COR-L47 (cell line): ENCODE measurements around the gene UBC.
"Not testable (repeated sequence)": the region's sequence is repeated elsewhere in the genome, so short reads cannot be mapped to it uniquely, and the experiment has no call there.

Experiments
- DNase-seq: peaks from one replicate; lab custom pipeline; 2025; lab: John Stamatoyannopoulos, UW

The UBC gene

GRCh38 chr12:124884587-124885438, 29.6 kb downstream of the UBC start:
- DNase-seq, result no peak

DNA sequence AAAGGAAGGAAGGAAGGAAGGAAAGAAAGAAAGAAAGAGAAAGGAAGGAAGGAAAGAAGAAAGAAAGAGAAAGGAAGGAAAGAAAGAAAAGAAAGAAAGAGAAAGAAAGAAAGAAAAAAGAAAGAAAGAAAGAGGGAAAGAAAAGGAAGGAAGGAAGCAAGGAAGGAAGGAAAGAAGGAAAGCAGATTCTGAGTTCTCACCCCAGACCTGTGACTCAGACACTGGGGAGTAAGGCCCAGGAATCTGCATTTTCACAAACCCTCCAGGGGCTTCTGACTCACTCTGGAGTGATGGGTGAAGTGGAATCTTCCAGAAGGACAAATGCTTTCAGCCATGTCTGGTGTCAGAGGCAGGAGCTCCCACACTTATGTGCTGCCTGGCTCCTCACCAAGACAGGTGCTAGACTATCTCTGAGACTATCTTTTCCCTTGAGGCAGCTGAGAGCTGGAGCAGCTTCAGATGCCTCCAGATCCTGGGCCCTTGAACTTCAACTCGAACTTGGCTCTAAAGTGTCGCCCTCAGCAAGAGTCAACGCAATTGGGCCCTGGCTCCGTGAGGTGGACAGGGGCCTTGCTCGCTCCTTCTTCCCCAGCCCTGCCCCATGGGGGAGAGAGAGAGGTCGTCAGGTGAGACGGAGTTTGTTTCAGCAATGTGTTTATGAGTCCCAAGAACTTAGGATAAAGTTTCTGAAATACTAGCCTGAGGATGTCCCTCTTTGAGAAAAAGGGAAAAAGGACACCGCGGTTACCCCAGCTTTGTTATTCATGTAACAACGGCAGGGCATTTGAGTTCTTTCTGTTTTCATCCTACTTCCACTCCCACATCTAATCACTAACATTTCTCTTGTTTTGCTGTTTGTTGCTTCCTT, 31.0 kb downstream of the UBC start:
- DNase-seq, result no peak

GRCh38 chr12:124881123-124881522, 33.3 kb downstream of the UBC start:
- no peak for DNase-seq

DNA sequence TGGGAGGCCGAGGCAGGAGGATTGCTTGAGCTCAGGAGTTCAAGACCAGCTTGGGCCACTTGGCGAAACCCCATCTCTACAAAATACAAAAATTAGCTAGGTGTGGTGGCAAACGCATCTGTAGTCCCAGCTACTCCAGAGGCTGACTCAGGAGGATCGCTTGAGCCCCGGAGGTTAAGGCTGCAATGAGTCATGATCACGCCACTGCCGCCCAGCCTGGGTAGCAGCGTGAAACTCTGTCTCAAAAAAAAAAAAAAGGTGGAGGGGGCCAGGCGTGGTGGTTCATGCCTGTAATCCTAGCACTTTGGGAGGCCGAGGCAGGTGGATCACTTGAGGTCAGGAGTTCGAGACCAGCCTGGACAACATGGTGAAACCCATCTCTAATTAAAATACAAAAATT, 34.1 kb downstream of the UBC start:
- DNase-seq, result not testable (repeated sequence)

GRCh38 chr12:124878795-124879516, 35.5 kb downstream of the UBC start:
- DNase-seq, result no peak

GRCh38 chr12:124877423-124877822, 37.0 kb downstream of the UBC start:
- DNase-seq, result no peak

- no peak for DNase-seq
Measured at GRCh38 chr12:124876171-124876570, 38.3 kb downstream of the UBC start.

- no peak for DNase-seq
Measured at GRCh38 chr12:124875803-124876132, 38.7 kb downstream of the UBC start.

DNA sequence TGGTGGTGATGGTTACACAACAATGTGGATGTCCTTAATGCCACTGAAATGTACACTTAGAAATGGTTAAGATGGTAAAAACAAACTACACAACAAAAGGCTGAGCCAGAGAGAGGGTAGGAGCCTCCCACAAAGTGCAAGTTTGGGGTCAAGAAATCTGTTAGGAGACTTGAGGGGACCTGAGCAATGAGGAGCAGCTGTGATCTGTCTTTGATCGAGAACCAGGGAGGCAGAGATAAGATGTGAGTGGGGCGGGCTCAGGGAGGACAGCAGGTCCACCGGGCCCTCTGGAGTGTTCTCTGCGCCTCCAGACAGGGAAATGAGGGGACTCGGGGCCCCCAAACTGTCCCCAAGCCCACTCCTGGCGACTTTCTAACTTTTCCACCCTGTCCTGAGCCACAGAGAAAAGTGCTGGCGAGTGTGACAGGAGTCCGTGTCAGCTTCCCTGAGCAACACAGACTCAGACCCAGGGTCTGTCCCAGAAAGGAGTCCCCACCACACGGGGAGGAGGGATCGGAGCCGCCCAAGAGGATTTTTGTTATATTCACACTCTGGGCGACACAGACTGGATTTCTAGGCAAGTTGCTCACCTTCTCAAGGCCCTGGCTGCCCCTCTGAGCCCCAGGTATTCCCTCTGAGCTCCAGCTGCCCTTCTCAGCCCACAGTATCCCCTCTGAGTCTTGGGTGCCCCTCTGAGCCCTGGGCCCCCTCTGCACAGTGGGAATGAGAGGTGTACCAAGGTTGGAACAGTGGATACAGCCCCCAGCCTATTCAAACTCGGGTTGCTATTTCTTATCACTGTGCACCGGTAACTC, 39.3 kb downstream of the UBC start:
- no peak for DNase-seq

- no peak for DNase-seq
Measured at GRCh38 chr12:124874188-124874587, 40.3 kb downstream of the UBC start.

GRCh38 chr12:124872068-124872719, 42.3 kb downstream of the UBC start:
- no peak for DNase-seq

DNA sequence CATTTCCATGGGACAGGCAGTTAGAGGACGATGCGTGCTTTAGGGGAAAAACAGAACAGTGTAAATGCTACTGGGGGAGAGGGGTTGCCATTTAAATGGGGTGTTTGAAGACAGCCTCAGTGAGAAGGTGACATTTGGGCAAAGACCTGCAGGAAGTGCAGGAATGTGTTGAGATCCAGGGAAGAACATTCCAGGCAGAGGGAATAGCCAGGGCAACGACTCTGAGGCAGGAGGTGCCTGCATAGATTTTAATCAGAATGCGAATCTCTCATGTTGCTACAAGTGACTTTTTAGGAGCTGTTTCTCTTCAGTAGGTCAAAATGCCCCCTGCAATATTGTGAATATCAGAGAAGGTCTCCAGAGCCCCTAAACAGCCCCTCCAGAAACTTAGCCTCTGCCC, 43.2 kb downstream of the UBC start:
- no peak for DNase-seq

GRCh38 chr12:124870515-124870914, 43.9 kb downstream of the UBC start:
- DNase-seq, result no peak

- no peak for DNase-seq
Measured at GRCh38 chr12:124869059-124869665, 45.3 kb downstream of the UBC start.

GRCh38 chr12:124868252-124869058, 46.0 kb downstream of the UBC start:
- no peak for DNase-seq

DNA sequence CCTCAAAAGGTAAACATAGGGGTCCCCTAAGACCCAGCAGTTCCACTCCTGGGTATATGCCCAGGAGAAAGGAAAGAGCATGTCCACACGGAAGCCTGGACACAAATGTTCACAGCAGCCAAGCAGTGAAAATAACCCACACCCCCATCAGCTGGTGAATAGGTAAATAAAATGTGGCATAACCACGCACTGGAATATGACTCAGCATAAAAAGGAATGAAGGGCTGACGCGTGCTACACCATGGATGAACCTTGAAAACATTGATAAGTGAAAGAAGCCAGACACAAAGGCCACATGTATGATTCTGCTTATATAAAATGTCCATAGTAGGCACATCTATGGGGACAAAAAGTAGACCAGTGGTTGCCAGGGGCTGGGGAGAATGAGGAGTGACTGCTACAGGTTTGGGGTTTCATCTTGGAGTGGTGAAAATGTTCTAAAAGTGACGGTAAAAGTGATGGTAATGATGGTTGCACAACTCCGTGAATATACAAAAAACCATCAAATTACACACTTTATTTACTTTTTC, 47.0 kb downstream of the UBC start:
- DNase-seq, result no peak

GRCh38 chr12:124866883-124867400, 47.5 kb downstream of the UBC start:
- no peak for DNase-seq

DNA sequence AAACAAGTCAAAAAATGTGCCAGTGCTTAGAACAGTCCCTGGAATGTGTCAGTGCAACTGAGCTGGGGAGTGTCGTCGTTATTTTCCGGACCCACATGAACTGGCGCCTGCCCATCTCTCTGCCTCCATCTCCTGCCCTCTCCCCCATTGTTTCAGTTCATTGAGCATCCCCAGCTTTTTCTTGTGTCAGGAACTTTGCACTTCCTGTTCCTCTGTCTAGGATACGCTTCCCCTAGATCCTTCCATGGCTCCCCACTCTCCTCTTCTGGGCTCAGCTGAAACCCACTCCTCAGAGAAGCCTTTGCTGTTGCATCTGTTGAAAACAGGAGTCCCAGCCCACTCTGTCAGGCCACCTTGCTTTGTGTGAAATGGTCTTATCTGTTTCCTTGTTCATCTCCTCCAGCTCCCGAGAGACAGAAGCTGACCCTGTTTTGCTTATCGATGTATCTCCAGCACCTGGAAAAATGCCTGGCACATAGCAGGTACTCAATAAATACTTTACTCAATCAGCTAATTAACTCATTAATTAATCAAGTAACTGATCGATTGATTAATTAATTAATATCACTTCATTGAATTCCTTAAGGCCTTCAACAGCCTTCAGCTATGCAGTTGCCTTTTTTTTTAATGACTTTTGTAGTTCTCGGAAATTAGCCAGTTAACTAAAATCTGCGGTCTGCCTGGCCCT, 48.1 kb downstream of the UBC start:
- no peak for DNase-seq

DNA sequence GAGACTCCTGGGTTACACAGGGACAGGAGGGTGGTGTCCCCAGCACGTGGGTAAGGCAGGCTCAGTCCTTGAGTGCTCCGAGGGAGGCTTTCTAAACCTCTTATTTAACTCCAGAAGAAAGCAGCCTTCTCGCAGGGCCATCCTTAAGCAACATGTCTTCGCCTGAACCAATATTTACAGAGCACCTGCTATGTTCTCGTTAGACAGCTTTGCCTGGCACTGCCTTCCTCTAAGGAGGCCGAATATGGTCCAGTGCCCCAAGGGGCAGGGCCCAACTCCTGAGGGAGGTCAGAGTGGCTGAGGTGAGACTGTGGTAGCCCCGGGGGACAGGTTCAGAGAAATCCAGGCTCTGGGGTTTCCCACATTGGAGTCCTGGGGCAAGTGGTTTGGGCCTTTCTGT, 48.7 kb downstream of the UBC start:
- no peak for DNase-seq
